MCF 10A (cell line): ENCODE measurements around the gene NEU1. TPM values are rescaled to one million over a fixed set of nuclear protein-coding genes. Genes with fewer than 3 reads are reported as not detected.

ENCODE experiments used
- BruUV-seq: library from RNA; stranded (reverse); fragments of 400-500 nt; replicated peaks from 2 replicates; lab custom pipeline; 2021; lab: Mats Ljungman, UMichigan
- CTCF ChIA-PET: fragments of 300-600 bp; sonication (Branson Sonifier 250); formaldehyde crosslinking; extraction: SDS; loops from one replicate; lab custom pipeline; 2021; ENCODE audit warnings: antibody characterized with exemption, inconsistent platforms; lab: Yijun Ruan, JAX
- POLR2A ChIA-PET: fragments of 300-600, 350-650 bp; sonication (Branson Sonifier 250); formaldehyde crosslinking; extraction: SDS; loops from one replicate; lab custom pipeline; 2020; ENCODE audit warnings: antibody characterized with exemption, inconsistent platforms; lab: Yijun Ruan, JAX
- DNase-seq: peaks from one replicate; pipeline ENCODE4 v3.0.0-alpha.2; 2018; ENCODE audit not compliant: unreplicated experiment
- H3K27ac Mint-ChIP-seq: one replicate; pipeline ENCODE4 v1.8.0; 2022; ENCODE audit warnings: mild to moderate bottlenecking, low read depth, mixed read lengths; ENCODE audit not compliant: unreplicated experiment
- H3K27me3 Mint-ChIP-seq: one replicate; pipeline ENCODE4 v1.8.0; 2022; ENCODE audit warnings: mixed read lengths; ENCODE audit not compliant: insufficient read depth, unreplicated experiment
- H3K36me3 Mint-ChIP-seq: one replicate; pipeline ENCODE4 v1.8.0; 2022; ENCODE audit warnings: mild to moderate bottlenecking, moderate library complexity, mixed read lengths; ENCODE audit not compliant: insufficient read depth, unreplicated experiment
- H3K4me1 Mint-ChIP-seq: one replicate; pipeline ENCODE4 v1.8.0; 2022; ENCODE audit warnings: mixed read lengths; ENCODE audit not compliant: insufficient read depth, unreplicated experiment
- H3K4me3 Mint-ChIP-seq: one replicate; pipeline ENCODE4 v1.8.0; 2022; ENCODE audit warnings: mild to moderate bottlenecking, moderate library complexity, mixed read lengths; ENCODE audit not compliant: unreplicated experiment
- H3K9me3 Mint-ChIP-seq: one replicate; pipeline ENCODE4 v1.8.0; 2022; ENCODE audit warnings: mixed read lengths; ENCODE audit not compliant: unreplicated experiment
- CTCF ChIP-seq: fragments of 200-600 bp; IDR thresholded peaks from one replicate; pipeline ENCODE4 v1.8.0; 2022; ENCODE audit warnings: antibody characterized with exemption, mild to moderate bottlenecking; ENCODE audit not compliant: unreplicated experiment
- intact Hi-C: fragments of 100-400 bp; cut with micrococcal nuclease; formaldehyde crosslinking; loops from 2 replicates; pipeline ENCODE4 v1.14.1; 2022
- total RNA-seq: library from RNA; stranded (reverse); gene quantifications from 2 replicates; pipeline ENCODE4 v1.2.3, GENCODE V29; 2022

Gene NEU1
- total RNA-seq, 1 experiment from 2014 or later, result 19.7 TPM

- H3K27me3 Mint-ChIP-seq, result no peaks in the 10 kb centered on the region
- no peak for DNase-seq
- no TSS peak for BruUV-seq
- no peaks in the 10 kb centered on the region for H3K9me3 Mint-ChIP-seq
- no peak for TF ChIP-seq CTCF
- H3K4me1 Mint-ChIP-seq, result no peaks in the 10 kb centered on the region
- peaks cover 31% of the 10 kb centered on the region for H3K36me3 Mint-ChIP-seq
- no peak overlapping the region for H3K4me3 Mint-ChIP-seq
- POLR2A ChIA-PET, result no interaction called here
- CTCF ChIA-PET, result no interaction called here
- intact Hi-C loops, result no loop called here
- no peak overlapping the region for H3K27ac Mint-ChIP-seq
These were observed 14.6 kb upstream of the NEU1 start for GRCh38 chr6:31877125-31877650.

GRCh38 chr6:31876357-31876756, 13.7 kb upstream of the NEU1 start:
- peaks cover 22% of the 10 kb centered on the region for H3K36me3 Mint-ChIP-seq
- no peak for DNase-seq
- no peaks in the 10 kb centered on the region for H3K9me3 Mint-ChIP-seq
- ChIA-PET CTCF (interaction anchor here (1.1 to 1.3 kb wide), 2 partner anchors 11 to 13 kb away, joined by 5 to 6 read pairs; no protein-coding TSS in a partner anchor), POLR2A (interaction anchor here (0.7 to 1.6 kb wide), 3 partner anchors 14 to 215 kb away, joined by 3 to 7 read pairs (median 3); partner anchors contain the start of gene NEU1)
- peak overlapping the region; percentile 25 for H3K27ac Mint-ChIP-seq
- no peaks in the 10 kb centered on the region for H3K4me1 Mint-ChIP-seq
- no TSS peak for BruUV-seq
- intact Hi-C loops, result no loop called here
- H3K4me3 Mint-ChIP-seq, result no peak overlapping the region
- no peaks in the 10 kb centered on the region for H3K27me3 Mint-ChIP-seq
- TF ChIP-seq CTCF, result no peak

GRCh38 chr6:31875877-31876276, 13.3 kb upstream of the NEU1 start:
- Mint-ChIP-seq H3K4me1 (no peaks in the 10 kb centered on the region), H3K27me3 (no peaks in the 10 kb centered on the region), H3K4me3 (no peak overlapping the region), H3K9me3 (no peaks in the 10 kb centered on the region), H3K27ac (peak overlapping the region; percentile 25), H3K36me3 (peaks cover 17% of the 10 kb centered on the region)
- ChIA-PET POLR2A (interaction anchor here (0.6 to 1.6 kb wide), 4 partner anchors 13 to 215 kb away, joined by 3 to 7 read pairs (median 3); partner anchors contain the start of genes GPANK1 and NEU1), CTCF (interaction anchor here (0.6 to 1.3 kb wide), 3 partner anchors 12 to 207 kb away, joined by 3 to 6 read pairs (median 5); no protein-coding TSS in a partner anchor)
- no peak for DNase-seq
- intact Hi-C loops, result no loop called here
- TF ChIP-seq CTCF, result no peak
- BruUV-seq, result no TSS peak

GRCh38 chr6:31874836-31875572, 12.4 kb upstream of the NEU1 start:
- H3K27me3 Mint-ChIP-seq, result no peaks in the 10 kb centered on the region
- CTCF ChIA-PET, result interaction anchor here (1.1 to 1.3 kb wide), 2 partner anchors 13 to 14 kb away, joined by 5 to 6 read pairs; no protein-coding TSS in a partner anchor
- no peaks in the 10 kb centered on the region for H3K9me3 Mint-ChIP-seq
- no peak overlapping the region for H3K27ac Mint-ChIP-seq
- peaks cover 9% of the 10 kb centered on the region for H3K36me3 Mint-ChIP-seq
- TF ChIP-seq CTCF, result no peak
- intact Hi-C loops, result no loop called here
- H3K4me1 Mint-ChIP-seq, result no peaks in the 10 kb centered on the region
- H3K4me3 Mint-ChIP-seq, result no peak overlapping the region
- POLR2A ChIA-PET, result interaction anchor here (0.6 to 1.6 kb wide), 4 partner anchors 11 to 210 kb away, joined by 3 to 7 read pairs (median 3); partner anchors contain the start of genes GPANK1 and NEU1
- no TSS peak for BruUV-seq
- no peak for DNase-seq
